Activated CD4-positive, alpha-beta T cell treated with anti-CD3 and anti-CD28 coated beads for 36 hours (primary cell): Measurements from ENCODE around the gene AIMP2. TPM values are rescaled to one million over a fixed set of nuclear protein-coding genes. Genes with fewer than 3 reads are reported as not detected.
A peak's percentile ranks its signal among the peaks of the same experiment; 100 is the strongest.
"Not testable (repeated sequence)": the region's sequence is repeated elsewhere in the genome, so short reads cannot be mapped to it uniquely, and the experiment has no call there.

Experiments
- ATAC-seq: fragments of 200-7000 bp; cut with Tn5 transposase; one replicate; pipeline ENCODE4 v1.10.0; 2021; ENCODE audit warnings: mild to moderate bottlenecking, moderate library complexity
- CTCF ChIA-PET: fragments of 350-600 bp; sonication (Branson Sonifier 250); formaldehyde crosslinking; loops from one replicate; lab custom pipeline; 2021; ENCODE audit warnings: antibody characterized with exemption; lab: Charles Lee
- POLR2A ChIA-PET: fragments of 350-600 bp; sonication (Branson Sonifier 250); formaldehyde crosslinking; loops from one replicate; lab custom pipeline; 2021; ENCODE audit warnings: antibody characterized with exemption, inconsistent platforms; lab: Charles Lee
- DNase-seq: peaks from one replicate; pipeline ENCODE4 v3.0.0-alpha.2; 2020
- H3K27ac Mint-ChIP-seq: one replicate; pipeline ENCODE4 v1.8.0; 2021; ENCODE audit warnings: mixed read lengths
- H3K27me3 Mint-ChIP-seq: one replicate; pipeline ENCODE4 v1.8.0; 2021; ENCODE audit warnings: mixed read lengths
- H3K36me3 Mint-ChIP-seq: one replicate; pipeline ENCODE4 v1.8.0; 2021; ENCODE audit warnings: low read depth, mixed read lengths
- H3K4me1 Mint-ChIP-seq: one replicate; pipeline ENCODE4 v1.8.0; 2021; ENCODE audit warnings: mixed read lengths
- H3K4me3 Mint-ChIP-seq: one replicate; pipeline ENCODE4 v1.8.0; 2021; ENCODE audit warnings: mild to moderate bottlenecking, moderate library complexity, mixed read lengths
- H3K9me3 Mint-ChIP-seq: one replicate; pipeline ENCODE4 v1.8.0; 2021; ENCODE audit warnings: low read depth, mixed read lengths
- intact Hi-C, 2 experiments: fragments of 100-400 bp; cut with DNase I in 1 of 2; cut with micrococcal nuclease in 1 of 2; formaldehyde crosslinking; loops; one replicate each; pipeline versions ENCODE4 v1.14.2 to v1.15.1; 2022 to 2024; cut with DNase I, micrococcal nuclease
- total RNA-seq, 2 experiments: library from RNA; stranded (reverse); gene quantifications; one replicate each; pipeline ENCODE4 v1.2.3, GENCODE V29; 2021

AIMP2 gene
- 10 to 100 TPM; 50.1 to 56.0 TPM for total RNA-seq

DNA sequence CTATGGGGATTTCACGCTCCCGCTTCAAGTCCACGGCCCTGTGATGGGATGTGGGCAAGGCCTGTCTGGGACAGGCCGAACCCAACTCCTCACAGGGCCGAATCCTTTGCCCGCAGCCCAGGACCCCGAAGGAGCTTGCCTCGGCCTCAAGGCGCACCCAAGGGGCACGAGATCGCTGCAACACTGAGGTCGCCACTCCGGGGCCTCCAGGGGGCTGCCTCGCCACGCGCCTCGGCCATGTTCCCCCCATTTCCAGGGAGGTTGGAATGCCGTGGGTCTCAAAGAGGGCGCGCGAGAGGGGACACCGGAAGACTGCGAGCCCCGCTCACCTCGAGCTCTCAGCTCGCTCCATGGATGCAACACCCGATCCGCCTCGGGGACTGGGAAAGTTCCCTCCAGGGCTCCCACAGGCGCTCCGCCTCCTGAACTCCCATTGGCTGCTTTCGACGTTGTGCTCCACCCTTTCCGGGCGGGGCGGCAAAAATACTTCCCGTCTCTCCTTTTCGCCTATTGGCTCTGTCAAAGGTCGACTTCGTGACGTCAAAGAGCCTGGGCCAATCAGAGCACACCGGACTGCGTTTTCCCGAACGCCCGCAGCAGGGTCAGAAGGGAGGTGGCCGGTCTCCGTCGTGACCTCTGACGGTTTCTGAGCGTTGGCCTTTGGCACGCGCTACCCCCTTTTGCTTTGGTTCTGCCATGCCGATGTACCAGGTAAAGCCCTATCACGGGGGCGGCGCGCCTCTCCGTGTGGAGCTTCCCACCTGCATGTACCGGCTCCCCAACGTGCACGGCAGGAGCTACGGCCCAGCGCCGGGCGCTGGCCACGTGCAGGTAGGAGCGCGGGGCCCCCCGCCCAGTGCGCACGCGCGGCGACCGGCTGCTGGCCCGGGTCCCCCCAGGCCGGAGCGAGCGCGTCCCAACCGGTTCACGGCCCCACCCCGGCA lies at the start of gene AIMP2, which contains the start of gene PMS2:
Gene AIMP2 (plus strand): TSS at position 605 of the 944 bp plus-strand sequence. CDS start 92 bp downstream, at position 697.
Gene PMS2 (minus strand): TSS at position 382 of the 944 bp plus-strand sequence. CDS start 30 bp downstream, at position 352.
- H3K27ac Mint-ChIP-seq: peak within 1 kb of the TSS; percentile 91
- POLR2A ChIA-PET: interaction anchor here (0.6 to 1.4 kb wide), 4 partner anchors 13 to 98 kb away, joined by 3 to 4 read pairs (median 3); no protein-coding TSS in a partner anchor
- intact Hi-C loops: loop anchor here in 1 of 2 experiments (1.0 to 5.0 kb wide), 5 partner anchors 112 to 426 kb away; partner anchors contain the start of genes CCZ1, CYTH3 and RNF216

DNA sequence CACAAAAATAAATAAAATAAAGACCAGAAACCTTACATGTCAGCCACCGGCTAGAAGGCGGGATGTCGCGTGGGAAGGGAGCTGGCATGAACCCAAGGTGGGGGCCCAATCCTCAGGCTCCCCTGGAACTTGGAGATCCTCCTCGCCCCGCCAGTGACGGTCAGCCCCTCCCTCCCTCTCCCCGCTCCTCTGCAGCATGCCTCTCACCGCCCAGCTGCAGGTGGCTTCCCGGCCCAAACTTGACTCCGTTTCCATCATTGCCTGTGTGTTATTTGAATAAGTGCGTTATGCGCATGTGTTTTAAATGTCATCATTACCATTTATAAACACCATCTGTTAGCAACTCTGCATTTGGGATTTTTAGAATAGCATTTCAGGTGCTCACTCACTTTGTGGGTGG lies 45.9 kb upstream of the AIMP2 start:
- H3K36me3 Mint-ChIP-seq, CTCF ChIA-PET, intact Hi-C loops, H3K4me1 Mint-ChIP-seq, H3K4me3 Mint-ChIP-seq, DNase-seq, H3K27me3 Mint-ChIP-seq, ATAC-seq, POLR2A ChIA-PET, H3K27ac Mint-ChIP-seq, H3K9me3 Mint-ChIP-seq: not testable (repeated sequence)

More for the DNA sequence above, at the start of gene AIMP2, which contains the start of gene PMS2:
- CTCF ChIA-PET: interaction anchor here (1.0 to 1.8 kb wide), 4 partner anchors 13 to 97 kb away, joined by 3 to 6 read pairs (median 4); no protein-coding TSS in a partner anchor
- H3K9me3 Mint-ChIP-seq: no peaks in the 10 kb centered on the region
- no peaks in the 10 kb centered on the region for H3K27me3 Mint-ChIP-seq
- H3K36me3 Mint-ChIP-seq: peaks cover 26% of the 10 kb centered on the region
- DNase-seq: peak; percentile 98
- ATAC-seq: peak; percentile 90
- peaks cover 42% of the 10 kb centered on the region for H3K4me1 Mint-ChIP-seq
- peak within 1 kb of the TSS; percentile 88 for H3K4me3 Mint-ChIP-seq

DNA sequence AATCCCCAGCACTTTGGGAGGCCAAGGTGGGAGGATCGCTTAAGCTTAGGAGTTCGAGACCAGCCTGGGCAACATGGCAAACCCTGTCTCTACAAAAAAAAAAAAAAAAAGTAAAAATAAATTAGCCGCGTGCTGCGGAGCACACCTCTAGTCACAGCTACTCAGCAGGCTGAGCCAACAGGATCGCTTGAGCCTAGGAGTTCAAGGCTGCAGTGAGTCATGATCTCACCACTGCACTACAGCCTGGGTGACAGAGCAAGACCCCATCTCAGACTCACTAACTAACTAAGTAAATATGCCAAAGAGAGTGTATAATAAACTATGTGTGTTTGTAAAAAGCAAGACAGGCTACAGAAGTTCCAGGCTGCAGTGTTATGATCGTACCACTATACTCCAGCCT lies 45.3 kb upstream of the AIMP2 start:
- CTCF ChIA-PET, DNase-seq, H3K9me3 Mint-ChIP-seq, H3K4me3 Mint-ChIP-seq, H3K27ac Mint-ChIP-seq, POLR2A ChIA-PET, H3K4me1 Mint-ChIP-seq, ATAC-seq, H3K36me3 Mint-ChIP-seq, intact Hi-C loops, H3K27me3 Mint-ChIP-seq: not testable (repeated sequence)

DNA sequence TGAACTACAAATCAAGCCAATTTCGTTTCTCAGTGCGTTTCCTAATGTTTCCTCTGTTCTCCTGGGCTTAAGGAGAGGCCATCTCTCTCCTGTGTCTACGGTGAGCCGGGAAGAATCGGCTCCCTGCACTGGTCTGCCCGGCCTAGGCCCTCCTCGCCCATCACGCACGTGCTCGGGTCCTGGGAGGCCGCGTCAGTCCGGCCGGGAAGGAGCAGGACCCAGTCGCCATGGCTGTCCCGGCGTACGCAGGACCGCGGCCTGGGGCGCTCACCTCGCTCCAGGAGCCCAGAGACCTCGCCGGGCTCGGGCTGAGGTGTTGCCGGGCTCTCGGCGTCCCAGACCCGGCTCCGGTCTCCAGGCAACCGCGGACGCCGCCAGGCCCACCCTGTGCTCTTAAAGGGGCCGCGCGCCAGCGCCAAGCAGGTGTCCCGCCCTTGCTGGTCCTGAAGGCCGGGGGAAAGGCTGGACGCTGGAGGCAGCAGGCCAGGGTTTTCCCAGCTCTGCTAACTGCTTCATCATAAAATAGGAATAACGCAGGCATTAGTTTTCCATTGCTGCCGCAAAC lies 38.6 kb upstream of the AIMP2 start, which contains the start of gene RSPH10B:
Gene RSPH10B (minus strand): TSS at position 343 of the 565 bp plus-strand sequence. CDS start 3,573 bp downstream, outside the sequence.
- H3K27me3 Mint-ChIP-seq, H3K27ac Mint-ChIP-seq, CTCF ChIA-PET, H3K36me3 Mint-ChIP-seq, H3K4me1 Mint-ChIP-seq, intact Hi-C loops, H3K9me3 Mint-ChIP-seq, POLR2A ChIA-PET, DNase-seq, H3K4me3 Mint-ChIP-seq: not testable (repeated sequence)
- peak; percentile 33 for ATAC-seq

DNA sequence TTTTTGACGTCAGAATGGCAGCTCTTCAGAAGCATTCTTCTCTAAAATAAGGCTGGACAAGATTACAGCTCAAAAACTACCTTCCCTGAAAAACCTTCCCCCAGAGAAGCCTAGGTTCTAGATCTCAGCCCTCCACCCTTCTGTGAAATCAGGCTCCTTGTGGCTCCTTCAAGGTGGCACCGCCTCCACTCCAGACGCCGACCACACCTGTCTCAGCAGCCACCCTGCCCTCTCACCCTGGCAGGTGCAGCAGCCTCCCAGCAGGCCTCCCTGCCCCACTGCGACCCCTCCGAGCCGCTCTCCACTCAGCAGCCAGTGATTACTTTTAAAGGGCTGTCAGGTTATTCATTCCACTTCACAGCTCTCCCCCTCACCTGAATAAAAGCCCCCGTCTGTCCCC lies 35.5 kb upstream of the AIMP2 start:
- DNase-seq, H3K36me3 Mint-ChIP-seq, CTCF ChIA-PET, H3K4me3 Mint-ChIP-seq, POLR2A ChIA-PET, intact Hi-C loops, H3K9me3 Mint-ChIP-seq, H3K27me3 Mint-ChIP-seq, ATAC-seq, H3K4me1 Mint-ChIP-seq, H3K27ac Mint-ChIP-seq: not testable (repeated sequence)

DNA sequence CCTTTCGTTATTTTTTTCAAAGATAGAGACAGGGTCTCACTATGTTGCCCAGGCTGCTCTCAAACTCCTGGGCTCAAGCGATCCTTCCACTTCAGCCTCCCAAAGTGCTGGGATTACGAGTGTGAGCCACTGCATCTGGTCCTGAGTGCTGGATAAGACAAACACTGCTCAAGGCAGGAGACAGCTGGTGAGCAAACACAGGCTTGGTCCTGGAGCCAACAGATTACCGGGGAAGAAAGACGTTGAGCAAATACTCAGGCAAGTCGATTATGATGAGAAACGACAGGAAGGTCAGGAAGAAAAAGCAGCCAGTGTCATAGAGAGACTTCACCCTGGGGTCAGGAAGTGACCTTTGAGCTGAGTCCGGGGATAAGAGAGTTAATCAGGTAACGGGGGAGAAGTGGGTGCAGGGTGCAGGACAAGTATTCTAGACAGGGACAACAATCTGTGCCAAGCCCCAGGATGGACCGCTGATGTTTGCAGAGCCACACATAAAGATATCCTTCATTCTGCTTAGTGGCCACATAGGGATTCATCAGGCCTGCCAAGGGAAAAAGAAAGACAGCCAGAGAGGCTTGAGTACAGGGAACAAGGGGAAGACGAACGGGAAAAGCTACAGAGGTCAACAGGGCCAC lies 29.3 kb upstream of the AIMP2 start:
- intact Hi-C loops, H3K27ac Mint-ChIP-seq, H3K9me3 Mint-ChIP-seq, CTCF ChIA-PET, ATAC-seq, H3K27me3 Mint-ChIP-seq, H3K4me1 Mint-ChIP-seq, H3K4me3 Mint-ChIP-seq, POLR2A ChIA-PET, DNase-seq: not testable (repeated sequence)
- peaks cover 19% of the 10 kb centered on the region for H3K36me3 Mint-ChIP-seq

DNA sequence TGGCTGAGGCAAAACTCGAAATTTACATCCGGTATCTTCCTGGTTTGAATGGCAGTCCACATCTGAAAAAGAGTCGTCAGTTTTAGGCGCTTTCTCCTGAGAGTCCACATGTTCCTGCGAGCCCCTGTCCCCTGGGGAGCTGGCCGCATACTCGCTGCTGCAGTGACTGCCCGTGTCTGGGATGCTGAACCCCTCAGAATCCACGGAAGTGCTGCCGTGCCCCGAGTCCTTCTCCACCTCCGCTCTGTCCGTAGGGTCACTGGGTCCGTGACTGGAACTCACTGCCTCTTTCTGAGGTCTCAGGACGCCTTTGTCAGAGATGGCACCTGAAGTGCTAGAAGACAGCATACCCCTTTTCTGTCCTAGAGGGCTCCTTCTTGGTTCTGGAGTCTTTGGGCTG lies 22.0 kb upstream of the AIMP2 start:
- H3K27ac Mint-ChIP-seq, CTCF ChIA-PET, H3K27me3 Mint-ChIP-seq, H3K4me3 Mint-ChIP-seq, H3K9me3 Mint-ChIP-seq, H3K4me1 Mint-ChIP-seq, intact Hi-C loops, POLR2A ChIA-PET, DNase-seq, ATAC-seq: not testable (repeated sequence)
- H3K36me3 Mint-ChIP-seq: peaks cover 26% of the 10 kb centered on the region

DNA sequence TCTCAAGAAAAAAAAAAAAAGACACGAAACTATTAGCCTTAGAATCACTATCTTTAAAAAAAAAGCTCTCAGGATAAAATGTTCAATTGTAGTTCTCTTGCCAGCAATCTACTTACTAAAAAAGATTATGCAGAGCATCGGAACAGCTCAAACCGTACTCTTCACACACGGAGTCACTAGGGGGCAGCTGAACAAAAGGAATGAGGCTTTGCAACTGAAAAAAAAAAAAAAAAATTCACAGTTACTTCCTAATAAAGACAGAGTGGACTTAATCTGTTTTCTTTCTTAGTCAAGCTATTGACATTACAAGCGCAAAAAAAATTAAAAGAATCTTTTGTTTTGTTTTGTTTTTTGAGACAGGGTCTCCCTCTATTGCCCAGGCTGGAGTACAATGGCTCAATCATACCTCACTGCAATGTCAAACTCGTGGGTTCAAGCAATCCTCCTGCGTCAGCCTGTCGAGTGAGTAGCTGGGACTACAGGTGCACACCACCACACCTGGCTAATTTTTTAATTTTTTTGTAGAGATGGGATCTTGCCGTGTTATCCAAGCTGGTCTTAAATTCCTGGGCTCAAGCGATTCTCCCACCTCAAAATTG lies 11.8 kb upstream of the AIMP2 start:
- DNase-seq (peak; percentile 54), ATAC-seq (peak; percentile 55)
- Mint-ChIP-seq H3K27ac (no peak overlapping the region), H3K27me3 (no peaks in the 10 kb centered on the region), H3K4me3 (no peak overlapping the region), H3K9me3 (no peaks in the 10 kb centered on the region), H3K4me1 (no peaks in the 10 kb centered on the region), H3K36me3 (peaks cover 36% of the 10 kb centered on the region)
- intact Hi-C loops: loop anchor here (1.0 to 2.0 kb wide), 2 partner anchors 325 to 326 kb away; no protein-coding TSS in a partner anchor
- POLR2A ChIA-PET: interaction anchor here (0.6 to 0.7 kb wide), 2 partner anchors 322 to 367 kb away, joined by 3 to 5 read pairs; no protein-coding TSS in a partner anchor
- CTCF ChIA-PET: interaction anchor here (0.6 to 3.1 kb wide), 8 partner anchors 10 to 352 kb away, joined by 3 to 11 read pairs (median 4); no protein-coding TSS in a partner anchor

DNA sequence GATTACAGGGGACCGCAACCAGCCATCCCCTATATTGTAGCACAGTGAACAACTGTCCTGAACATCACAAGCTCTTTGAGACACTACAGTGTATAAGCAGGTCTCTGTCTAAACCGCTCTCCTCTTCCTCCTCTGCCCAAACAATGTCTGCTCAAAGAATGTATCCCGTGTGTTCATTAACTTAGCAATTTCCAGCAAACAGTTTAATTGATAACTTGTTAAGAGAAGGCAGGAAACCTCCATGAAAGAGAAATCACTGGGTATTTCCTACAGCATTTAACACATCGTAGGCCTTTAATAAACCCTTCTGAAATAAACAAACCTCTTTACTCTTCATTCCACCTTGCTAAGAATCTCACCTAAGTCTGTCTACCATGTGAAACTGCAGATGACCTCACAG lies 1.7 kb upstream of the AIMP2 start:
- ChIA-PET POLR2A (no interaction called here), CTCF (interaction anchor here (1.5 kb wide), 1 partner anchor 10 kb away, joined by 4 read pairs; no protein-coding TSS in a partner anchor)
- intact Hi-C loops: loop anchor here in 1 of 2 experiments (5.0 kb wide), 1 partner anchor 110 kb away; the partner anchor contains the start of gene CCZ1
- peak overlapping the region; percentile 24 for H3K27ac Mint-ChIP-seq
- H3K4me3 Mint-ChIP-seq: peak overlapping the region; percentile 88
- DNase-seq (no peak), ATAC-seq (no peak)
- H3K4me1 Mint-ChIP-seq: peaks cover 36% of the 10 kb centered on the region
- peaks cover 25% of the 10 kb centered on the region for H3K36me3 Mint-ChIP-seq
- no peaks in the 10 kb centered on the region for H3K9me3 Mint-ChIP-seq
- H3K27me3 Mint-ChIP-seq: no peaks in the 10 kb centered on the region

DNA sequence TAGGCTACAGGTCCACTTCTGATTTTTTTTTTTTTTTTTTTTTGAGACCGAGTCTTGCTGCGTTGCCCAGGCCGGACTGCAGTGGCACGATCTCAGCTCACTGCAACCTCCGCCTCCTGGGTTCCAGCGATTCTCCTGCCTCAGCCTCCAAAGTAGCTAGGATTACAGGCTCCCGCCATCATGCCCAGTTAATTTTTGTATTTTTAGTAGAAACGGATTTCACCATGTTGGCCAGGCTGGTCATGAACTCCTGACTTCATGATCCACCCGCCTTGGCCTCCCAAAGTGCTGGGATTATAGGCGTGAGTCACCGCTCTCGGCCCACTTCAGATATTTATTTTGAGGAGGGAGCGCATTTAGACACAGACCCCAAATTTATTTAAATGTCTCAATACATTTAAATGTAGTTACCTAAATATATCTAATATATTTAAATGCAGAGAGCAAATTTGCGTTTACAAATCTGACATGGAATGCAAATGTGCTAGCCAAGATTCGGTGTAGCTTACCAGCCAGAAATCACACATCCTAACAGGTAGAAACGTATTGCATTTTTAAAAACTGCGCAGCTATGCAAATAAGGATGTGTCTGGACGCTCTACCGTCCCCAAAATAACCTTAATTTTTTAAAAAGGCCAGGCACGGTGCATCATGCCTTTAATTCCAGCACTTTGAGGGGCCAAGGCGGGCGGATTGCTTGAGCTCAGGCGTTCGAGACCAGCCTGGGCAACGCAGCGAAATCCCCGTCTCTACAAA lies 1.1 kb upstream of the AIMP2 start:
- not testable (repeated sequence) for H3K9me3 Mint-ChIP-seq, ATAC-seq, H3K27me3 Mint-ChIP-seq, DNase-seq
- POLR2A ChIA-PET: interaction anchor here (0.7 to 1.4 kb wide), 4 partner anchors 19 to 400 kb away, joined by 3 to 6 read pairs (median 4); no protein-coding TSS in a partner anchor
- intact Hi-C loops: loop anchor here in 1 of 2 experiments (2.0 to 5.0 kb wide), 3 partner anchors 111 to 427 kb away; partner anchors contain the start of genes CCZ1 and RNF216
- H3K36me3 Mint-ChIP-seq: peaks cover 29% of the 10 kb centered on the region
- CTCF ChIA-PET: interaction anchor here (0.6 to 1.8 kb wide), 5 partner anchors 11 to 98 kb away, joined by 3 to 6 read pairs (median 4); no protein-coding TSS in a partner anchor
- H3K4me1 Mint-ChIP-seq: peaks cover 42% of the 10 kb centered on the region
- peak overlapping the region; percentile 88 for H3K4me3 Mint-ChIP-seq
- peak overlapping the region; percentile 24 for H3K27ac Mint-ChIP-seq
